ENCODE results near the gene SLC6A2.
A peak's percentile ranks its signal among the peaks of the same experiment; 100 is the strongest.
"Not testable (repeated sequence)": the region's sequence is repeated elsewhere in the genome, so short reads cannot be mapped to it uniquely, and the experiment has no call there.

SLC6A2 gene

DNA sequence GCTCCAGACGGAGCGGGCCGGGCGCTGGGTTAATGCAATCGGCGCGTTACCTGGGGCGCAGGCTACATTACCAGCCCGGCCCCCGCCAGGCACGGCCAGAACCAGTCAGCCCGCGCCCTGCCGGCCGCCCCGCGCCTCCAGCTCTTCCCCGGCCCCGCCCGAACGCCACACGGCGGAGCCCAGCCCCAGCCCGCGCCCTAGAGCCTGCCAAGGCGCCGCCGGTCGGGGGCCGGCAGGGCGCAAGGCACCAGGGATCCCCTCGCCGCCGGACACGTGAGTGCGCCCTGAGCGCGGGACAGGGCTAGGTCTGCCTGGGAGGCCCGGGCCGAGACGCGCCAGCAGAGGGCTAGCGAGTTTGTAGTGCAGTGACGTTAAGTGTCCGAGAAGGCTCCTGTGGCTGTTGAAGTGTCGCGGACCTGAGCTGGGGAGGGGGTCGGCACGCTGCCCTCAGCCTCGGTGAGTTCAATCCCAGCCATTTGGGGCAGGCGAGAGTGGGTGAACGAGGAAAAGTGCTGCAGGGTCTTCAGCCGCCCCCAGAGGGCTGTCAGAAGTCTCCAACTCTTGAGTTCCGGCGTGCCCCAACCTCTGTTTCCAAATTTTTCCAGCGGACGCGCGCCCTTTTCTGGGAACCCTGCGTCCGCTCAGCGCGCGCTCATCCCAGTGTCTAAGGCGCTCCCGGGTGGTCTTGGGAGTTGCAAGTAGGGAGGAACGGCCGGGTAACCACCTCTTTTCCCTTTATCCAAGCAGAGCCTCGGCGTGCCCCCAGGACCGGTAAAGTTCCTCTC lies at the start of gene SLC6A2:
Gene SLC6A2, plus strand, starts transcription at position 92 of the 785 bp plus-strand sequence. CDS start 707 bp downstream, outside the sequence.
- no peaks in the 10 kb centered on the region for H3K4me1 ChIP-seq (ENCODE audit: insufficient read depth, low read length)
- peak within 1 kb of the TSS; percentile 41 for H3K9ac ChIP-seq (ENCODE audit: low read depth, low read length)
- no peaks in the 10 kb centered on the region for H3K9me3 ChIP-seq (ENCODE audit: control insufficient read depth, insufficient read depth, low read length)
- no peaks in the 10 kb centered on the region for H3K36me3 ChIP-seq (ENCODE audit: insufficient read depth, low read length)

DNA sequence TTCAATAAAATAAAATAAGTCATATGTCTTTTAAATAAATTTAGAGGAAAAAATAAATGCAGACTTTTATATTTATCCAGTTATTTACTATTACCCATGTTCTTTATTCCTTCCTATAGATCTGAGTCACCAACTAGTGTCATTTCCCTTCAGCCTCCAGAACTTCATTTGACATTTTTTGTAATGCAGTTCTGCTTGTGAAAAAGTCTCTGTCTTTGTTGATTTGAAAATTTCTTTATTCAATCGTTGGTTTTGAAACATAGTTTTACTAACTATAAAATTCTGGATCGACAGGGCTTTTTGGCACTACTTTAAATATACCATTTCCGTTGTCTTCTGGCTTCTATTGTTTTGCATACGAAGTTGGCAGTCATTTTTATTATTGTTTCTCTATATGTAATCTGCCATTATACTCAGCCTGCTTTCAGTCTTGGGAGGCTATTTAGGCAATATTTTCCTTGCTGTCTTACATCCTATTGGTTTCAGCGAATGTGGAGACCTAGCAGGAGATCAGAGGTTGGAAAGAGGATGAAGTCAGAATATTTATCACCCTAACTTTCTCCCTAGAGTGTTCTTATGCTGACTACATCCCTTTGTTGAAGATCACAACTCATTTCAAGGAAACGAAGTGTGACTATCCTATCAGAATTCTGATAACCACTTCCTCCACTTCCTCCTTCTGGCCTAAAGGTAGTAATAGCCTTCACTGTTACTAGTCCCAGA lies 42.0 kb upstream of the SLC6A2 start:
- H3K36me3 ChIP-seq (ENCODE audit: insufficient read depth, low read length) = no peaks in the 10 kb centered on the region
- no peak overlapping the region for H3K9ac ChIP-seq (ENCODE audit: low read depth, low read length)
- H3K4me1 ChIP-seq (ENCODE audit: insufficient read depth, low read length) = no peaks in the 10 kb centered on the region
- H3K9me3 ChIP-seq (ENCODE audit: control insufficient read depth, insufficient read depth, low read length) = no peaks in the 10 kb centered on the region

DNA sequence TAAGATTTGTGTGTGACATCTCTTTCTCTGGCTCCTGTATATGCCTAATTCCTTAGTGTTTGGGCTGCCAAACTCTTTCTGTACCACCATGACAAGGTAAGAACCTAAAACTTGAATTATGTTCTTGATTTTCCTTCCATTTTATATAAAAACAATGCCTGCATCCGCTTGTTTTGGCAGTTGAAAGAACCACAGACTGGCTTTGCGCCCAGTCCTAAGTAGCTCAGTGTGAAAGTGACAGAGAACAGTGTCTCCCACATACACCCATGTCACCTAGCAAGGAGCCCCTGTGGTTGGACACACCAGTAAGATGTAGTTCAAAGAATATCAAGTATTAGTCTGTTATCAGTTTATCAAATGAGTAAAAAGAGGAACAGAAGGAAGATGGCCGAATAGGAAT lies 40.7 kb upstream of the SLC6A2 start:
- Histone ChIP-seq H3K36me3 (ENCODE audit: insufficient read depth, low read length) (no peaks in the 10 kb centered on the region), H3K9me3 (ENCODE audit: control insufficient read depth, insufficient read depth, low read length) (no peaks in the 10 kb centered on the region), H3K9ac (ENCODE audit: low read depth, low read length) (no peak overlapping the region), H3K4me1 (ENCODE audit: insufficient read depth, low read length) (no peaks in the 10 kb centered on the region)

DNA sequence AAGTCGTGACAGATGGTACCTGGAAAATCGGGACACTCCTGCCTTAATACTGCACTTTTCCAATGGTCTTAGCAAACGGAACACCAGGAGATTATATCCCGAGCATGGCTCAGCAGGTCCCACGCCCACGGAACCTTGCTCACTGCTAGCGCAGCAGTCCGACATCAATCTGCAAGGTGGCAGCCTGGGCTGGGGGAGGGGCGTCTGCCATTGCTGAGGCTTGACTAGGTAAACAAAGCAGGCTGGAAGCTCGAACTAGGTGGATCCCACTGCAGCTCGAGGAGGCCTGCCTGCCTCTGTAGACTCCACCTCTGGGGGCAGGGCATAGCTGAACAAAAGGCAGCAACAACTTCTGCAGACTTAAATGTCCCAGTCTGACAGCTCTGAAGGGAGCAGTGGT lies 40.1 kb upstream of the SLC6A2 start:
- H3K9me3 ChIP-seq (ENCODE audit: control insufficient read depth, insufficient read depth, low read length); H3K4me1 ChIP-seq (ENCODE audit: insufficient read depth, low read length); H3K9ac ChIP-seq (ENCODE audit: low read depth, low read length); H3K36me3 ChIP-seq (ENCODE audit: insufficient read depth, low read length): not testable (repeated sequence)

DNA sequence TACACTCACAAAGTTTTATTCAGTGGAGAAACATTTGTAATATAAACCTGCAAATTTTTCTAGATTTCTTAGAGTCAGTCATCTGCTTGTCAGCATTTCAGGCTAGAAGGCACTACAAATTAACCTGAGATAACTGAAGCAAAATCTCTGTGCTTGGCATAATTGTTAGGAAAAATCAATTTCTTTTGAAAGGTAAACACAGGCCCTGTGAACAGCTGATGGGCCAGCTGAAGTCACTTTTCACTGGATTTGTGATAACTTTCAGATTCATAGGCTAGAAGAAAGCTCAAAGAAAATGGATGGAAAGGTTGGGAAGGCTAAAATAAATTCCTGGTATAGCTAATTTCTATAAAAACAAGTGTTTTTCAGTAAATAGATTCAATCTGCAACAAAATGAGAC lies 34.0 kb upstream of the SLC6A2 start:
- H3K36me3 ChIP-seq (ENCODE audit: insufficient read depth, low read length) = no peaks in the 10 kb centered on the region
- no peaks in the 10 kb centered on the region for H3K4me1 ChIP-seq (ENCODE audit: insufficient read depth, low read length)
- H3K9me3 ChIP-seq (ENCODE audit: control insufficient read depth, insufficient read depth, low read length) = no peaks in the 10 kb centered on the region
- H3K9ac ChIP-seq (ENCODE audit: low read depth, low read length) = no peak overlapping the region

DNA sequence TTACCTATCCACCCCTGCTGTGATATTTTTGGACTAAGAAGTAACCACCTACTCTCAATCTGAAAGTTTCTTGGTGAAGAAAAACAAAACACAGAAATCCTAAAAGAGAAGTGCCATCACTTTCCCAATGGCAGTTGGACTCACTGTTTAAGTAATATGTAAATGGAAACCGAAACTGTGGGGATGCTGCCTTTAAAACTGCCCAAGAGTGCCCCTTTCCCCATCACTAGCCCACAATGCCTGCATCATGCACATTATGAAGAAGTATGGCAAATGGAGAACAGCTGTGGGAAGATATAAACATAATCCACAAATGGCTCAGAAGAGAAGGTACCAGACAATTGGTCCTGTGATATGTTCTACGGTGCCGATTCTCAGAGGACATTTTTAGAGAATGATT lies 33.5 kb upstream of the SLC6A2 start:
- no peaks in the 10 kb centered on the region for H3K4me1 ChIP-seq (ENCODE audit: insufficient read depth, low read length)
- no peak overlapping the region for H3K9ac ChIP-seq (ENCODE audit: low read depth, low read length)
- no peaks in the 10 kb centered on the region for H3K36me3 ChIP-seq (ENCODE audit: insufficient read depth, low read length)
- no peaks in the 10 kb centered on the region for H3K9me3 ChIP-seq (ENCODE audit: control insufficient read depth, insufficient read depth, low read length)

DNA sequence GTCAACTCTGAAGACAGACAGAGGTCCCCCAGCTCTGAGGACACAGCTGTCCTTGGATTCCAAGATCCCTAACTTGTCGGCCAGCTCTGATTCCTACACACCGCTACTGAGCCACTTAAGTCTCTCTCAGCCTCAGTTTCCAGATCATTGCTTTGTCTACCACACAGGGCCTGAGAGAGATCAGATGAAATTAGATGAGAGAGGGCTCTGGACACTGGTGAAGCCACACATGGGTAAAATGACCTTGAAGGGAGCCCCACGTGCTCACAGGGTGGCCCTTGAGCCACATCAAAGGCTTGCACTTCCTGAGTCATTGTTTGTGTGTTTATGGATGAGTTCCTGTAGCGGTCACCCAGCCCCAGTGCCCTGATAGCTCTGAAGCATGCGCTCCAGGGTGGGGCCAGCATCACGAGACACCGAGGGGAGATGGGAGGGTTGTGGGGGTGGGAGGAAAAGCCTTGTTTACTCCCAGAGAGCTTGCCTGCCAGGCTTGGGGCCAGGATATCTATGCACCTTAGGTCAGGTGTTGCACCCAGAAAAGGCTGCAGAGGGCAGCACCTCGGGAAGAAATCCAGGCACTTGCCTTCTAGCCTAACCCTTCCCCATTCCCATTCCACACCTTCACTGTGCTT lies 32.7 kb upstream of the SLC6A2 start:
- Histone ChIP-seq H3K4me1 (ENCODE audit: insufficient read depth, low read length) (no peaks in the 10 kb centered on the region), H3K9me3 (ENCODE audit: control insufficient read depth, insufficient read depth, low read length) (no peaks in the 10 kb centered on the region), H3K9ac (ENCODE audit: low read depth, low read length) (no peak overlapping the region), H3K36me3 (ENCODE audit: insufficient read depth, low read length) (no peaks in the 10 kb centered on the region)

DNA sequence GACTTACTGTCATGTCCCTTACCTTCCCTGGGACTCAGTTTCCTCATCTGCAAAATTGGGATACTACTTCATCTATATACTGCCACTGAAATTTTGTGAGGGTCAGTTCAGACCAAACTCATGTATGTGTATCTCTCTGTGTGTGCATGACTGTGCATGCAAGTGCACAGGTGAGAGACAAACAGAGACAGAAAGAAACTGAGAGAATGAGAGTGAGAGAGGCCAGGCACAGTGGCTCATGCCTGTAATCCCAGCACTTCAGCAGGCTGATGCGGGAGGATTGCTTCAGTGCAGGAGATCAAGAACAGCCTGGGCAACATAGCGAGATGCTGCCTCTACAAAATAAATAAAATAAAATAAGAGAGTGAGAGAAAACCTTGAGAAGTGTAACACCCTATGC lies 32.1 kb upstream of the SLC6A2 start:
- Histone ChIP-seq H3K36me3 (ENCODE audit: insufficient read depth, low read length) (no peaks in the 10 kb centered on the region), H3K9me3 (ENCODE audit: control insufficient read depth, insufficient read depth, low read length) (no peaks in the 10 kb centered on the region), H3K9ac (ENCODE audit: low read depth, low read length) (no peak overlapping the region), H3K4me1 (ENCODE audit: insufficient read depth, low read length) (no peaks in the 10 kb centered on the region)

DNA sequence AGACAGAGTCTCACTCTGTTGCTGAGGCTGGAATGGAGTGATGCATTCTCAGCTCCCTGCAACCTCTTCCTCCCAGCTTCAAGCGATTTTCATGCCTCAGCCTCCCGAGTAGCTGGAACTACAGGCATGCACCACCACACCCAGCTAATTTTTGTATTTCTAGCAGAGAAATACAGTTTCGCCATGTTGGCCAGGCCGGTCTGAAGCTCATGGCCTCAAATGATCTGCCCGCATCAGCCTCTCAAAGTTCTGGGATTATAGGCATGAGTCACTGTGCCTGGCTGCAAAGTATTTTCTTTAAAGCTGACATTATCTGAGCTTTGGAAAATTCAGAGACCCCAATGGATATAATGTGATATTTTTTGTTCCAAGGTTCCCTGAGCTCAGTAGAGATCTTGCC lies 31.1 kb upstream of the SLC6A2 start:
- H3K9me3 ChIP-seq (ENCODE audit: control insufficient read depth, insufficient read depth, low read length) = no peaks in the 10 kb centered on the region
- no peak overlapping the region for H3K9ac ChIP-seq (ENCODE audit: low read depth, low read length)
- no peaks in the 10 kb centered on the region for H3K36me3 ChIP-seq (ENCODE audit: insufficient read depth, low read length)
- H3K4me1 ChIP-seq (ENCODE audit: insufficient read depth, low read length) = no peaks in the 10 kb centered on the region

DNA sequence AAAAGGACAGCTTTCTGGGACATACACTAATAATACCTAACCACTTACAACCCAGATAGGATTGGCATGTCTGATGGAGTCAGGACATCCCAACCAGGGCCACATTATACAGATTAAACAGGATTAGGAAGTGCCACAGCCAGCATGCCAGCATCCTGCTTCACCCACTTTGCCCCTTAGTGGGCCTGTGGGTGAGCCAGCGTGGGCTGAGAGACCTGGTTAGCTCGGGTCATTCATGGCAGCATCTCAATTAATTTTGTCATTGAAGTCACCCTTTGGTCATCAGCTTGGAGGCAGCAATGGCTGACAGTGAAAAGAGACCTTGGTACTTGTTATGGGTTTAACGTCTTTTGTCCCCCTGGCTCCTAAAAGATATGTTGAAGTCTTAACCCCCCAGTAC lies 29.9 kb upstream of the SLC6A2 start:
- no peak overlapping the region for H3K9ac ChIP-seq (ENCODE audit: low read depth, low read length)
- no peaks in the 10 kb centered on the region for H3K4me1 ChIP-seq (ENCODE audit: insufficient read depth, low read length)
- no peaks in the 10 kb centered on the region for H3K9me3 ChIP-seq (ENCODE audit: control insufficient read depth, insufficient read depth, low read length)
- no peaks in the 10 kb centered on the region for H3K36me3 ChIP-seq (ENCODE audit: insufficient read depth, low read length)

DNA sequence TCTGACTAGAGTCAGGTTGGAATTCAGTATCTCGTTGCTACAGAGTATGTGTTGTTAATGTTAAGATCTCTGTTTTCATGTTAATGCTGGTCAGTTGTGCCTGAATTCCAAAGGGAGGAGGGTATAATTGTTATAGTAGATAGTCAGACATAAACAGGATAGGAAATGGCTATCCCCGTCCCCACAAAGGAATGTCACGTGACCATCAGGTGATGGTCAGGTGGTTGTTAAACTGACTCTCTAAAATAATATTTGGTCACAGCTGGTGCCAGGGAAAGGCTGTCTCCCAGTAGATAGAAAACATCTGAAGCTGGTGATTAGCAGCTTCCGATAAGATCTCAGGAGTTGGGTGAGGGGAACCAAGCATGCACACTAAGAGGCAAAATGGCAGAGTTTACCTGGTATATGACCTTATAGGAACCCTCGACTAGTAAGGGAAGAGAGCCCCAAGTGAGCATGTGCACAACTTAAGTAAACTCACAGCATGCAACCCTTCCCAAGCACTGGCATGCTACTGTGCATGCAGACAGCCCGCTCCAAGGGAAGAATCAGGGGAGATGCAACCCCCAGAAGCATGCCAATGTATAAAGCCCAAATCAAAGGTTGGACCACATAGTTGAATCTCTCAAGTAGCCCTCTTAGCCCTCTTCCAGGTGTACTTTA lies 27.4 kb upstream of the SLC6A2 start:
- Histone ChIP-seq H3K36me3 (ENCODE audit: insufficient read depth, low read length) (no peaks in the 10 kb centered on the region), H3K9me3 (ENCODE audit: control insufficient read depth, insufficient read depth, low read length) (peaks cover 4% of the 10 kb centered on the region; the same call in 1 of the 2 replicates), H3K9ac (ENCODE audit: low read depth, low read length) (no peak overlapping the region), H3K4me1 (ENCODE audit: insufficient read depth, low read length) (no peaks in the 10 kb centered on the region)

DNA sequence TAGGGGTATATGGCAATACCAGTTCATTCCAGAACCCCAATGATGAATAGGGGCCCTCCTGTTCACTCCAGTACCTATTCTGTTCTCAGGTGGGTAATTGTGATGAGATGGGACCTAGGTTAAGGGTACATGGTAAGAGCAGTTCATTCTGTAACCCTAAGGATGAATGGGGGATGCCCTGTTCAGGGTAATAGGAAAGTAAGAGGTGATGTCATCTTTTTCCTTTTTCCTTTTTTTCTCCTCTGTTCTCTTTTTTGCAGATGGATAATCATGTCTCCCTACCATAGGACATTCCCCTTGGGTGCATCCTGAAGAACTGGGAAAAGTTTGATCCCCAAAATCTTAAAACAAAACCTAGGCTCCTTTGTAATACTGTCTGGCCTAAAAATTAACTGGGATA lies 25.0 kb upstream of the SLC6A2 start:
- no peaks in the 10 kb centered on the region for H3K4me1 ChIP-seq (ENCODE audit: insufficient read depth, low read length)
- H3K36me3 ChIP-seq (ENCODE audit: insufficient read depth, low read length) = no peaks in the 10 kb centered on the region
- H3K9me3 ChIP-seq (ENCODE audit: control insufficient read depth, insufficient read depth, low read length) = peaks cover 4% of the 10 kb centered on the region; the same call in 1 of the 2 replicates
- H3K9ac ChIP-seq (ENCODE audit: low read depth, low read length) = no peak overlapping the region

DNA sequence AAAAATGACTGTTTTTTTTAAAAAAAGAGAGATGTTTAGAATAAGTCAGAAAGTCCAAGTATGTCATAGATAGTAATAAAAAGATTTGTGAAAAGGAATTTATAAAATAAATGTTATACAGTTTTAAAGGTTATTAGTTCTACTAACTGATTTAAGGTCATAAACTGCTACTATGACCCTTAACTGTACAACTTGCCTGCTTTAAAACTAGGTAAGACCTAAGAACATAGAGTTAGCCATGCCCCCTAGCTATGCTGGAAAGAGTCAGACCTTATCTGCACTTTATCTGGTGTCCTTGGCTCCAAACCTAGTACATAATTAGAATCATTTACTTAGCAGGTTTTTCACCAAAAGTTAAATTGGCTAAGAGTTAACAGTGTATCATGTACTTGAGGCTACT lies 23.5 kb upstream of the SLC6A2 start:
- H3K9me3 ChIP-seq (ENCODE audit: control insufficient read depth, insufficient read depth, low read length) = peaks cover 4% of the 10 kb centered on the region; the same call in 1 of the 2 replicates
- no peaks in the 10 kb centered on the region for H3K4me1 ChIP-seq (ENCODE audit: insufficient read depth, low read length)

DNA sequence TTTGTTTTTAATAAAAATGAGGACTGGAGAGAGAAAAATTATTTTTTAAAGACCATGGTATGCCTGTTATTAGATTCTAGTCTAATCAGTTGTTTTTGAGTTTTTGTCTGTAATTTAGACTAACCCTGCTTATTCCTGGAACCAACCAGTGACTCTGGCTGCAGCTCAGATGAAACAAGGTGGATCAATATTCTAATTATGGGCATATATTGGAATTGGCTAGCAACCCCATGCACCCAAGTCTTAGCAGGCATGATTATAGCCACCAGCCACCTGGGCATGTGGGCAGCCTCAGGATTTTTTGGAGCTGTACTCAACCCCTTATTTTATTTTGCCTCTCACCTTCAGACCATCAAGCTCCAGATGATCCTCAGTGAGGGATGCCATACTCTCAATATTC lies 21.6 kb upstream of the SLC6A2 start:
- H3K9me3 ChIP-seq (ENCODE audit: control insufficient read depth, insufficient read depth, low read length) = peaks cover 4% of the 10 kb centered on the region; the same call in 1 of the 2 replicates
- no peak overlapping the region for H3K9ac ChIP-seq (ENCODE audit: low read depth, low read length)
- H3K36me3 ChIP-seq (ENCODE audit: insufficient read depth, low read length) = no peaks in the 10 kb centered on the region
- no peaks in the 10 kb centered on the region for H3K4me1 ChIP-seq (ENCODE audit: insufficient read depth, low read length)

More for the DNA sequence above, 23.5 kb upstream of the SLC6A2 start:
- no peaks in the 10 kb centered on the region for H3K36me3 ChIP-seq (ENCODE audit: insufficient read depth, low read length)
- H3K9ac ChIP-seq (ENCODE audit: low read depth, low read length) = no peak overlapping the region

Measured in ES-I3 (cell line).